Measurements from ENCODE around the gene PIGQ.
A peak's percentile ranks its signal among the peaks of the same experiment; 100 is the strongest.
"Not testable (repeated sequence)": the region's sequence is repeated elsewhere in the genome, so short reads cannot be mapped to it uniquely, and the experiment has no call there.

The PIGQ gene

DNA sequence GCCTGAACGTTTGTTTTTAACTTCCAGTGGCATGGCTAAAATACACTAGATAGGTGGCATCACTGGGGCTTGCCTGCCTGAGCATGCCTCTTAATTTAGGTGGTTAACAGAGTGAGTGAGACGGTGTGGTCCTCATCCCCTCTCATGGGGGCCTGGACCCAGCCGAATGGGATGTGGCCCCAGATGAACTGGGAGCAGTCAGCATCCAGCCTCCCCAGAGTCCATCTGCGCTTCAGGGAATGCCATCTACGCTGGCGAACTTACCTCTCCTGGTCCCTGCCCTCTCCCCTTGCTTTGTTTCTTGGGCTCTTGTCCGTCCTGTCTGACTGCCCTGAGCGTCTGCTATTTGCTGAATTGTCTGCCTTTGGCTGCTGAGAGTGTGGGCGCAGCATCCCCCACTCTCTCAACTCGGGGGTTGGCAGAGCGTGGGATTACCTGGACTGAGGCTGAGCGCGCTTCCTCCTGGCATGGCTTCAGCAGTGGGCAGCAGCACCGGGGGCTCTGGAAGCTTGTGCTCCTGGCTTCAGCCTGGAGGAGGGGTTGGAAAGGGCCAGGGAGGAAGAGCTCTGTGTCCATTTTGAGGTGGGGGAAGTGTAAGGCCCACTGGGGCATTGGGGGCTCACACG is 22.2 kb downstream of the PIGQ start:
- Mint-ChIP-seq H3K9me3 (no peaks in the 10 kb centered on the region), H3K4me1 (peaks cover 67% of the 10 kb centered on the region), H3K36me3 (peaks cover 13% of the 10 kb centered on the region), H3K27ac (no peak overlapping the region), H3K4me3 (peak overlapping the region; percentile 82), H3K27me3 (no peaks in the 10 kb centered on the region)
- ATAC-seq, result no peak

DNA sequence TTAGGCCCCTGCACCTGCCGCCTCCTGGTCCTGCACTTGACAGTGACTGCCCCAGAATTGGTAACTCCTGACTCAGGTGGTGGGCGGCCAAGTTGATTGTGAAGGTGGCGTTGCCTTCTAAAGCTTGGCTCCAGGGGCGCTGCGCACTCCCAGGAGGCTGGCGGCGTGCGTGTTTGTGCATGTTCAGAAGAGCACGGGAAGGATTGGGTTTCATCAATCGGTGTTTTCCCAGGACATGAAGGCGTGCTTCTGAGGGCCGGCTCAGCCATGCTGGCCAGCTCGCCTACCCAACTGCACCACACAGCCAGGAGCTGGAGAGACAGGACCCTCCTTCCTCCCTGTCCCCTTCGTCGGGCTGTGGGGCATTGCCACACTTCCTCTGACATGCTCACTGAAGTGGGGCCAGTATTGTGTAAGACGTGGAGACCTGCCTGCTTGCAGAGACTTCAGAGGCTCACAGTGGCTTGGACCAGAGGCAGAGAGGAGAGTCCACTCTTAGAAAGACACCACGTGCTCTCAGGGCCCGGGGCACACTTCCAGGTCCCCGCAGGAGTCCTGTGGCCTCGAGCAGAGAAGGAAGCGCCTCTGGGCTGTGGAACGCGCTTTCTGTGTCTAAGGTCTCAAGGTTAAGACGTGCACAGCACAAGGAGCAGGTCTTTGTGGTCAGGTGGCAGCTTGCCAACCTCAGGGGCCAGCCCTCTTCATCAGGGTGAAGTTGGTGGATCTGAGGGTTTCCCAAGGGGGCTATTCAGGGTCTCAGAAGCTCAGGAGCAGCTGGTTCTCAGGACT is 22.9 kb downstream of the PIGQ start:
- ATAC-seq, result no peak
- Mint-ChIP-seq H3K4me3 (no peak overlapping the region), H3K9me3 (no peaks in the 10 kb centered on the region), H3K4me1 (peaks cover 62% of the 10 kb centered on the region), H3K27me3 (no peaks in the 10 kb centered on the region), H3K36me3 (peaks cover 14% of the 10 kb centered on the region), H3K27ac (peak overlapping the region; percentile 76)

GRCh38 chr16:593406-593805 is 23.6 kb downstream of the PIGQ start:
- H3K36me3 Mint-ChIP-seq, result peaks cover 14% of the 10 kb centered on the region
- H3K27me3 Mint-ChIP-seq, result no peaks in the 10 kb centered on the region
- H3K27ac Mint-ChIP-seq, result peak overlapping the region; percentile 76
- peaks cover 58% of the 10 kb centered on the region for H3K4me1 Mint-ChIP-seq
- H3K4me3 Mint-ChIP-seq, result peak overlapping the region; percentile 45
- ATAC-seq, result no peak
- no peaks in the 10 kb centered on the region for H3K9me3 Mint-ChIP-seq

DNA sequence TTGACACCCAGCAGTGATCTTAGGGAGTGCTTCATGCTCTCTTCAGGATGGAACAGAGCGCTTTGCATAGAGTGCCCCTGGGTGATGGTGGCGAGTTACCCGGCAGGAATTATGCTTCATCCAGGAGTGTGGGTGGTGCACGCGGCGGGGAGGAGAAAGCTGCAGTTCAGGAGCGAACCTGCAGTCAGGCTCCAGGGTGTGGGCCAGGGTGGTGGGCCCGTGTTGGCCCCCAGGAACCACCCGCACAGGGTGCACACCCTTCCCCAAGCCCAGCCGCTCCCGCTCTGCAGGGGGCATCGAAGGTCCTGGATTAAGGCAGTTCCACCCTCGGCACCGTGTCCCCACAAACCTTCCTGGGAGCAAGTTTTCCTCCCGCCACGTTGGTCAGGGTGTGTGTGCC is 24.0 kb downstream of the PIGQ start:
- Mint-ChIP-seq H3K27me3 (no peaks in the 10 kb centered on the region), H3K9me3 (no peaks in the 10 kb centered on the region), H3K27ac (peak overlapping the region; percentile 76), H3K4me1 (peaks cover 55% of the 10 kb centered on the region), H3K4me3 (peak overlapping the region; percentile 45), H3K36me3 (peaks cover 14% of the 10 kb centered on the region)
- no peak for ATAC-seq

DNA sequence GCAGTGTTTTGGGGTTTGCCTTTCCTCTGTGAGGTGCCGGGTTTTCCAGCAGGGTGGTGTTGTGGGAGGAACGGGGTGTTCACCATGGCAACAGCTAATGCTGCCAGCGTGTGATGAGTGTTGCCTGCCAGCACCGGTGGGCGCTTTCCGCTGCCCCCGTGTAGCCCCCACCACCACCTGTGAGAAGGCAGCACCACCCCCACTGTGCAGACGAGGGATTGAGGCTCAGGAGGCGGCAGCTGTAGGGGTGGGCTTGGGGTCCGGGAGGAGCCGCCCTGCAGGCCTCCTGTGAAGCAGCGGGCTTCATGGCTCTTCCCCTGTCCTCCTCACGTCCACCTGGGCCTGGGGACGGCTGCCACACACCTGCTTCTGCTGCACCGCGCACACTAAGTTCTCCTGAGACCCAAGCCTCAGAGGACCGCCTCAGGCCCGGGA is 25.3 kb downstream of the PIGQ start:
- ATAC-seq, result no peak
- H3K4me3 Mint-ChIP-seq, result no peak overlapping the region
- H3K9me3 Mint-ChIP-seq, result no peaks in the 10 kb centered on the region
- H3K36me3 Mint-ChIP-seq, result peaks cover 14% of the 10 kb centered on the region
- no peaks in the 10 kb centered on the region for H3K27me3 Mint-ChIP-seq
- peaks cover 55% of the 10 kb centered on the region for H3K4me1 Mint-ChIP-seq
- H3K27ac Mint-ChIP-seq, result no peak overlapping the region

DNA sequence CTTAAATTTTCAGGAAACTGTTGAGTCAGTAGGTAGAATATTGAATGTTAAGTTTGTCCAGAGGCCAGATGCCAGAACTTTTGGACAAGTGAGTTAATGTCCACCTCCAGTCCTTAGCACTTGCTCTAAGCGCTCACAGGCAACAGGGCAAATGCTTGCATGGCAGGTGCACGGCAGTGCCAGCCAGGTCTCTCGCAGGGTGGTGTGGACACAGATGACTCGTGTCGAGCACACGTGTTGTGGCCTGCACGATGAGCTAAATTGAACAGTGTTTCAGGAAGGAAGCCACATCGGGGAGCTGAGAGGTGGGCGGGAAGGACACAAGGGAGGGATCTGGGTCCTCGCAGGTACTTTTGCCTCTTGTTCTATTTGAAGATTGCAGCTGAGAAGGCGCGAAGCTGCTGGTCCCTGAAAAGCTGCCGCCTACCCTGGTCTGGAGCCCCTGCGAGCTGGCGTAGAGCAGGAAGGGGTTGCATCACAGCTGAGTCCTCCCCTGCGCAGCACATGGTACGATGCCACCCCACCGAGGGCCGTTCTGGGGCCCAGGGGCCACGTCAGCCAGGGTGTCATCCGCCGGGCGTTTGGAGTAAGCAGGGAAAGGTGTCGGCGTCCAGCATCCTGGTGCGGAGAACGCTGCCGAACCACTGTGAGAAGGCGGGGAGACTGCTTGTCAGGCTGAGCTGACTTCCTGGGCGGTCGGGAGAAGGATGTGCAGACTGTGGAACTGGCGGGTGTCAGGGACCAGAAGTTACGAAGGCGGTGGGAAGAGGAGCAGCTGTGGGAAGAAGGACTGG is 26.4 kb downstream of the PIGQ start:
- H3K9me3 Mint-ChIP-seq, result no peaks in the 10 kb centered on the region
- peaks cover 14% of the 10 kb centered on the region for H3K36me3 Mint-ChIP-seq
- no peak for ATAC-seq
- no peaks in the 10 kb centered on the region for H3K27me3 Mint-ChIP-seq
- H3K4me1 Mint-ChIP-seq, result peaks cover 47% of the 10 kb centered on the region
- H3K4me3 Mint-ChIP-seq, result no peak overlapping the region
- H3K27ac Mint-ChIP-seq, result peak overlapping the region; percentile 1

DNA sequence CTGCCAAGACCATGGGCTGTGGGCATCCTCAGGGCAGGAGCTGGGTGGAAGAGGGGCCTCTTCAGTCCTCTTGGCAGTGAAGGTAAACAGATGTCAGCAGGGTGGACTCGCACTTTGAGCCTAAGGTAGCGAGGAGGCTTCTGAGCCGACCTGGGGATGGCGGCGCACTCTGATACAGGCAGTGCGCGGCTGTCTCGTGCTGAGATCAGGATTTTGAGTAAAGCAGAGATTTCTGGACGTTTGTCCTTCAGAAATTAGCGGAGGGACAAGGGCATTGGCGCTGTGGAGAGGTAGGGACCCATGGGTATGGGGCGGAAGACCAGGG is 26.9 kb downstream of the PIGQ start:
- Mint-ChIP-seq H3K4me3 (no peak overlapping the region), H3K9me3 (no peaks in the 10 kb centered on the region), H3K36me3 (peaks cover 14% of the 10 kb centered on the region), H3K4me1 (peaks cover 42% of the 10 kb centered on the region), H3K27ac (peak overlapping the region; percentile 1), H3K27me3 (no peaks in the 10 kb centered on the region)
- no peak for ATAC-seq

GRCh38 chr16:597655-598054 is 27.9 kb downstream of the PIGQ start:
- H3K9me3 Mint-ChIP-seq, H3K4me3 Mint-ChIP-seq, H3K27me3 Mint-ChIP-seq, ATAC-seq, H3K27ac Mint-ChIP-seq: not testable (repeated sequence)
- peaks cover 14% of the 10 kb centered on the region for H3K36me3 Mint-ChIP-seq
- H3K4me1 Mint-ChIP-seq, result peaks cover 35% of the 10 kb centered on the region

GRCh38 chr16:598823-599739 is 29.3 kb downstream of the PIGQ start:
- no peak overlapping the region for H3K4me3 Mint-ChIP-seq
- H3K4me1 Mint-ChIP-seq, result peaks cover 34% of the 10 kb centered on the region
- no peaks in the 10 kb centered on the region for H3K27me3 Mint-ChIP-seq
- no peaks in the 10 kb centered on the region for H3K9me3 Mint-ChIP-seq
- ATAC-seq, result no peak
- no peak overlapping the region for H3K27ac Mint-ChIP-seq
- H3K36me3 Mint-ChIP-seq, result peaks cover 20% of the 10 kb centered on the region

DNA sequence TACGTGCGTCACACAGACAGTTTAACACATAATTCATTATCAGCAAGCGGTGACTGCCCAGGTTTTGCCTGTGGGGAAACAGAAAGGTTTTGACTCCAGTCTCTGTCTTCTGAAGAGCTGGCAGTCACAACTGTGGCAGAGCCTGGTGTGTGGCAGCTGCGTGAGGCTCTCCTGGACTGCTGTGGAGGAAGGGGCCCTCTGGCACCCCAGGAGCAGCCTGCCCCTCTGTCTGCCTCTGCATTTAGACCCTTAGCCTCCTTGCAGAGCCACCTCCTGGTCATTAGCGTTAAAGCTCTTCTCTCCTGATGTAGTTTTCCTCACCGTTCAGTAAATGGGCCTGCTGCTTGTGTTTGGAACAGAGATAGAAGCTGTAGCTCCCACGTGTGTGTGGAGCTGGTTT is 31.0 kb downstream of the PIGQ start:
- H3K36me3 Mint-ChIP-seq, result peaks cover 25% of the 10 kb centered on the region
- H3K27ac Mint-ChIP-seq, result no peak overlapping the region
- no peaks in the 10 kb centered on the region for H3K27me3 Mint-ChIP-seq
- peaks cover 21% of the 10 kb centered on the region for H3K4me1 Mint-ChIP-seq
- peaks cover 3% of the 10 kb centered on the region for H3K9me3 Mint-ChIP-seq
- H3K4me3 Mint-ChIP-seq, result no peak overlapping the region
- ATAC-seq, result no peak

GRCh38 chr16:603933-604332 is 34.2 kb downstream of the PIGQ start:
- no peak overlapping the region for H3K27ac Mint-ChIP-seq
- no peaks in the 10 kb centered on the region for H3K27me3 Mint-ChIP-seq
- H3K4me3 Mint-ChIP-seq, result no peak overlapping the region
- peaks cover 19% of the 10 kb centered on the region for H3K4me1 Mint-ChIP-seq
- peaks cover 12% of the 10 kb centered on the region for H3K36me3 Mint-ChIP-seq
- ATAC-seq, result no peak
- peaks cover 3% of the 10 kb centered on the region for H3K9me3 Mint-ChIP-seq

DNA sequence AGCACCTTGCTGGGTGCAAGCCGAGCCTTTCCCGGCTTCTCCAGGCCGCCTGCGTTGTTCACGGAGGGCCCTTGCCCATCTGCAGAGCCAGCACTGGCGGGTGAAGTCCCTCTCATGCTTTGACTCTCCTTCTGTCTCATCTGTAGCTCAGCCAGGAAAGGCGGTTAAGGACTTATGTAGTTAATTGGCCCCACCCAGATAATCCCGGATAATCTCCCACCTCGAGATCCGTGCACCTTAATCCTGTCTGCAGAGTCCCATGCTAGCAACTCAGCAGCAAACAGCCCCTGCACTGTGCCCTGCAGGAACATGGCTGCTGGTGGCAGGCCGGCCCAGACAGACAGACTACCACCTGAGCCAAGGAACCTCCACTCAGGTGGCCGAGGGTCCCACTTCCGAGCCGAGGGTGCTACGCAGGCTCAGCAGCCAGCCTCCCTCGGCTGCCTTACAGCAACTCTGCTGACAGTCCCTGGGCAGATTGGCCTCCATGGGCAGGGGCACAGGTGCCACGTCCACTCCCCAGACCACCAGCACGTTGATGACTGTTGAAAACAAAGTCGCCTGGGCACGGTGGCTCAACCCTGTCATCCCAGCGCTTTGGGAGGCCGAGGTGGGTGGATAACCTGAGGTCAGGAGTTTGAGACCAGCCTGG is 37.0 kb downstream of the PIGQ start:
- H3K4me1 Mint-ChIP-seq, result peaks cover 40% of the 10 kb centered on the region
- no peaks in the 10 kb centered on the region for H3K27me3 Mint-ChIP-seq
- H3K27ac Mint-ChIP-seq, result no peak overlapping the region
- no peak for ATAC-seq
- peaks cover 12% of the 10 kb centered on the region for H3K36me3 Mint-ChIP-seq
- H3K4me3 Mint-ChIP-seq, result no peak overlapping the region
- H3K9me3 Mint-ChIP-seq, result peaks cover 3% of the 10 kb centered on the region

GRCh38 chr16:608019-608418 is 38.3 kb downstream of the PIGQ start:
- Mint-ChIP-seq H3K27ac (no peak overlapping the region), H3K4me3 (no peak overlapping the region), H3K9me3 (peaks cover 3% of the 10 kb centered on the region), H3K4me1 (peaks cover 34% of the 10 kb centered on the region), H3K27me3 (no peaks in the 10 kb centered on the region), H3K36me3 (peaks cover 11% of the 10 kb centered on the region)
- peak; percentile 76 for ATAC-seq

- peaks cover 25% of the 10 kb centered on the region for H3K4me1 Mint-ChIP-seq
These were observed 39.5 kb downstream of the PIGQ start for GRCh38 chr16:609316-609715.

More at GRCh38 chr16:609316-609715, 39.5 kb downstream of the PIGQ start:
- no peaks in the 10 kb centered on the region for H3K27me3 Mint-ChIP-seq
- peaks cover 3% of the 10 kb centered on the region for H3K9me3 Mint-ChIP-seq
- no peak overlapping the region for H3K27ac Mint-ChIP-seq
- H3K36me3 Mint-ChIP-seq, result peaks cover 15% of the 10 kb centered on the region
- no peak overlapping the region for H3K4me3 Mint-ChIP-seq
- ATAC-seq, result no peak
